Kidney (tissue), 14 donors: ENCODE data around the gene PLXNB1. TPM values are rescaled to one million over a fixed set of nuclear protein-coding genes. Genes with fewer than 3 reads are reported as not detected.
A peak's percentile ranks its signal among the peaks of the same experiment; 100 is the strongest.

Experiments used
- DNase-seq, 5 donors: peaks; one replicate each; pipeline ENCODE4 v3.0.0-alpha.2; 2013 to 2020
- FAIRE-seq: peaks from 2 replicates; lab custom pipeline; 2012; peaks lifted over from hg19 to GRCh38; lab: Jason Lieb, UNC
- H3K27ac ChIP-seq, 2 donors: one replicate each; pipeline ENCODE4 v1.7.0; 2013; ENCODE audit warnings: low read depth in 2 of 2, low read length in 2 of 2, inconsistent platforms in 1 of 2
- H3K27me3 ChIP-seq: one replicate; pipeline ENCODE4 v1.7.1; 2013; ENCODE audit warnings: low read length, inconsistent platforms; ENCODE audit not compliant: control insufficient read depth, insufficient read depth
- H3K36me3 ChIP-seq, 3 donors: one replicate each; pipeline versions ENCODE4 v1.7.0 to v1.7.1; 2013; ENCODE audit warnings: low read length in 3 of 3, control low read depth in 1 of 3, inconsistent platforms in 1 of 3; ENCODE audit not compliant: insufficient read depth in 3 of 3, control insufficient read depth in 2 of 3
- H3K4me1 ChIP-seq, 3 donors: one replicate each; pipeline versions ENCODE4 v1.7.0 to v1.7.1; 2013; ENCODE audit warnings: low read length in 3 of 3, inconsistent platforms in 1 of 3, low read depth in 1 of 3; ENCODE audit not compliant: control insufficient read depth in 2 of 3, insufficient read depth in 2 of 3
- H3K4me3 ChIP-seq, 3 donors: one replicate each; pipeline versions ENCODE4 v1.7.0 to v1.8.1; 2013; ENCODE audit warnings: low read length in 3 of 3, control low read depth in 1 of 3, inconsistent platforms in 1 of 3
- H3K9ac ChIP-seq, 3 donors: one replicate each; pipeline versions ENCODE4 v1.7.0 to v1.7.1; 2013; ENCODE audit warnings: low read length in 3 of 3, control low read depth in 1 of 3, inconsistent platforms in 1 of 3
- H3K9me3 ChIP-seq, 3 donors: one replicate each; pipeline versions ENCODE4 v1.7.0 to v1.7.1; 2013; ENCODE audit warnings: low read length in 3 of 3, control low read depth in 1 of 3, inconsistent platforms in 1 of 3; ENCODE audit not compliant: control insufficient read depth in 2 of 3, insufficient read depth in 1 of 3
- intact Hi-C: fragments of 100-400 bp; cut with DNase I; formaldehyde crosslinking; loops from one replicate; pipeline ENCODE4 v1.11.1; 2022
- polyA plus RNA-seq: library from polyadenylated mRNA; stranded (reverse); fragments of 350-450 nt; fragmentation: Illumina TruSeq; extraction: RNeasy Lipid Tissue Mini Kit (QIAGEN cat#74804); gene quantifications from one replicate; pipeline ENCODE4 v1.2.3, GENCODE V29; 2014; ENCODE audit warnings: low read depth, low replicate concordance; ENCODE audit not compliant: insufficient read depth
- total RNA-seq: library from RNA; stranded (reverse); fragmentation: NEBNext Ultra II Directional; extraction: Animal tissue kit (Norgen Biotek cat#: 25700); gene quantifications from one replicate; pipeline ENCODE4 v1.2.1, GENCODE V29; 2021
- TF ChIP-seq, protein P1 (sequence below): IDR thresholded peaks from 3 replicates; pipeline ENCODE4 v1.5.1; 2012; ENCODE audit warnings: mild to moderate bottlenecking, moderate library complexity, borderline replicate concordance; ENCODE audit not compliant: insufficient read depth; ENCODE audit errors: extremely low read depth
- donor health status: control.
- donor health status: control.
- donor health status: control.
- donor health status: control.
- donor health status: control.
- donor health status: DM: yes; HTN: yes; CAD: no.
- donor health status: Normal renal cell carcinoma (clear cell type).

PLXNB1 gene
- total and polyA plus RNA-seq, 2 donors from 2014 or later, result 101 to 224 TPM

DNA sequence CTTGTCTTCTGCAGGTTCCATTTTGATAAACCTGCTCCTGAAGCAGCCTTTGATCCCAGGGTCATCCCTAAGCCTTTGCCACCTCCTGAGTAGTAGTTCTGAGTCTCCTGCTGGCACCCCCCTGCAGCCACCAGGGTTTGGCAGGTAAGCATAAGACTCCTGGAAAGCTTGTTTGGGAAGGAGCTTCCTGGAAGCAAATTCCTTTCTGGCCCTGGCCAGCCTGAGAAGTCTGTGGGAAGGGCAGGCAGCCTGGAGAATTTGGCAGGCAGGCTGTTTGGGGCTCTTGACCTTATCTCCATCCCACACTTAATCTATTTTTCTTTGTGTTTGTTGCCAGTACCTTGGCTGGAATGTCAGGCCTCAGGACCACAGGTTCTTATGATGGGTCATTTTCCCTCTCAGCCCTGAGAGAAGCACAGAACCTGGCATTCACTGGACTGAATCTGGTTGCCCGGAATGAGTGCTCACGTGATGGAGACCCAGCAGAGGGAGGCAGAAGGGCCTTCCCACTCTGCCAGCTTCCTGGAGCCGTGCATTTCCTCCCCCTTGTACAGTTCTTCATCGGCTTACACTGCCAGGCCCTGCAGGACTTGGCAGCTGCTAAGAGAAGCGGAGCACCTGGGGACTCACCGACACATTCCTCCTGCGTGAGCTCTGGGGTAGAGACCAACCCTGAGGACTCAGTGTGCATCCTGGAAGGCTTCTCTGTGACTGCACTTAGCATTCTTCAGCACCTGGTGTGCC, 30.1 kb upstream of the PLXNB1 start:
- FAIRE-seq (no peak), DNase-seq (peak in 1 of 5 donors; percentile 35)
- TF ChIP-seq, protein P1, sequence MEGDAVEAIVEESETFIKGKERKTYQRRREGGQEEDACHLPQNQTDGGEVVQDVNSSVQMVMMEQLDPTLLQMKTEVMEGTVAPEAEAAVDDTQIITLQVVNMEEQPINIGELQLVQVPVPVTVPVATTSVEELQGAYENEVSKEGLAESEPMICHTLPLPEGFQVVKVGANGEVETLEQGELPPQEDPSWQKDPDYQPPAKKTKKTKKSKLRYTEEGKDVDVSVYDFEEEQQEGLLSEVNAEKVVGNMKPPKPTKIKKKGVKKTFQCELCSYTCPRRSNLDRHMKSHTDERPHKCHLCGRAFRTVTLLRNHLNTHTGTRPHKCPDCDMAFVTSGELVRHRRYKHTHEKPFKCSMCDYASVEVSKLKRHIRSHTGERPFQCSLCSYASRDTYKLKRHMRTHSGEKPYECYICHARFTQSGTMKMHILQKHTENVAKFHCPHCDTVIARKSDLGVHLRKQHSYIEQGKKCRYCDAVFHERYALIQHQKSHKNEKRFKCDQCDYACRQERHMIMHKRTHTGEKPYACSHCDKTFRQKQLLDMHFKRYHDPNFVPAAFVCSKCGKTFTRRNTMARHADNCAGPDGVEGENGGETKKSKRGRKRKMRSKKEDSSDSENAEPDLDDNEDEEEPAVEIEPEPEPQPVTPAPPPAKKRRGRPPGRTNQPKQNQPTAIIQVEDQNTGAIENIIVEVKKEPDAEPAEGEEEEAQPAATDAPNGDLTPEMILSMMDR, result no peak
- Histone ChIP-seq H3K9me3 (no peaks in the 10 kb centered on the region), H3K27me3 (no peaks in the 10 kb centered on the region), H3K9ac (no peak overlapping the region), H3K4me3 (no peak overlapping the region), H3K36me3 (peaks cover 6 to 43% (median 20%) of the 10 kb centered on the region in 3 donors), H3K4me1 (peaks cover 0 to 2% (median 2%) of the 10 kb centered on the region in 3 donors), H3K27ac (no peak overlapping the region)
- intact Hi-C loops, result loop anchor here (5.0 kb wide), 1 partner anchor 87 kb away; no protein-coding TSS in a partner anchor

DNA sequence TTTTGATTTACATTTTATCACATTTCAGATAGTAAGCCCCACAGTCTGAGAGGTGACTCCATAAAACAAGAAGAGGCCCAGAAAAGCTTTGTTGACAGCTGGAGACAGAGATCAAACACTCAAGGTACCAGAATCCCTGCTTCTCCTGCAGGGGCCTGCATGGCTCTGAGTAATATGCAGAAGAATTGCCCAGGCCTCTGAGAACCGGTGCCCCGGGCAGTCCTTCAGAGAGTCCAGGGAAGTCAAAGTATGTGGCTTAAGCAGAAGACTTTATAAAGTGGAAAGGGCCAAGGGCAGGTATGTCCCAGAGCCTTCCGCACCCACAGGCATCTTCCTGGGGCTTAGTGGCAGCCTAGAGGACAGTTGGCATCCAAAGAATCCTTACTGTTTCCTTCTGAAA, 29.4 kb upstream of the PLXNB1 start:
- Histone ChIP-seq H3K27ac (no peak overlapping the region), H3K36me3 (peaks cover 6 to 45% (median 21%) of the 10 kb centered on the region in 3 donors), H3K4me1 (no peaks in the 10 kb centered on the region), H3K27me3 (no peaks in the 10 kb centered on the region), H3K9me3 (no peaks in the 10 kb centered on the region), H3K9ac (no peak overlapping the region), H3K4me3 (no peak overlapping the region)
- TF ChIP-seq, protein P1, result no peak
- FAIRE-seq (no peak), DNase-seq (peak in 1 of 5 donors; percentile 29)
- intact Hi-C loops, result no loop called here

DNA sequence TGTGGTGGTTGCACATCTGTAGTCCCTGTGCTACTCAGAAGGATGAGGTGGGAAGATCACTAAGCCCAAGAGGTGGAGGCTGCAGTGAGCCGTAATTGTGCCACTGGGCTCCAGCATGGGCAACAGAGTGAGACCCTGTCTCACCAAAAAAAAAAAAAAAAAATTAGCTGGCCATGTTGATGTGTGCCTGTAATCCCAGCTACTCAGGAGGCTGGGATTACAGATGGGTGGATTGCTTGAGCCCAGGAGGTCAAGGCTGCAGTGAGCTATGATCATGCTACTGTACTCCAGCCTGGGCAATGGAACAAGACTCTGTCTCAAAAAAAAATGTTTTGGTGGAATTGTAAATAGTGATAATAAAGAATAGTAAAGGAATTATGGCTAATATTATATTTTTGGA, 26.6 kb upstream of the PLXNB1 start:
- Histone ChIP-seq H3K4me1 (no peaks in the 10 kb centered on the region), H3K9me3 (no peaks in the 10 kb centered on the region), H3K27ac (no peak overlapping the region), H3K9ac (no peak overlapping the region), H3K4me3 (no peak overlapping the region), H3K27me3 (no peaks in the 10 kb centered on the region), H3K36me3 (peaks cover 12 to 55% (median 22%) of the 10 kb centered on the region in 3 donors)
- intact Hi-C loops, result no loop called here
- TF ChIP-seq, protein P1, result no peak
- peak in 1 of 5 donors; percentile 23 for DNase-seq
- no peak for FAIRE-seq
